Activated CD8-positive, alpha-beta memory T cell treated with anti-CD3 and anti-CD28 coated beads for 4 hours (primary cell): ENCODE measurements around the gene HEPHL1.

Source experiments
- DNase-seq, 2 donors: peaks; one replicate each; pipeline ENCODE4 v3.0.0-alpha.2; 2020; ENCODE audit warnings: low read depth in 2 of 2

The HEPHL1 gene

DNA sequence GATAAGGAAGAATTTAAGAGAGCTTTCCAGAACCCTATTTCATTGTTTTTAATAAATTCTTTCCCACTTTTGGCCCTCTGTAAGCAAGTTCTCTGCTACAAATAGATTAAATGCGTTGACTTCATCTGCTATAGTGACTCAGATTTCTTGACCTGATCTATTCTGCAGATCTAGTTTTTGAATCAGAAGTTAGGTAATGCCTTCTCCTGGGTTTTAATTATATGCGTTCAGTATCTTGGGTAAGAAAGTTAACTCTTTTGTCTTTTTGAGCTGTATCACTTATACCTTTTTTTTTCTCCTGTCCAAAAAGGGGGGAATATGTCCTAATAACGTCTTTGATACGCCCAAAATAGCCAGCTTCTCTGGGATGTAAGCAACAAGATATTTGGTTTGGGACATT lies 2.4 kb upstream of the HEPHL1 start:
- no peak for DNase-seq

- no peak for DNase-seq
Observed at GRCh38 chr11:94023856-94024255, 2.7 kb downstream of the HEPHL1 start.

- DNase-seq = no peak
Observed at GRCh38 chr11:94024547-94024946, 3.4 kb downstream of the HEPHL1 start.

DNA sequence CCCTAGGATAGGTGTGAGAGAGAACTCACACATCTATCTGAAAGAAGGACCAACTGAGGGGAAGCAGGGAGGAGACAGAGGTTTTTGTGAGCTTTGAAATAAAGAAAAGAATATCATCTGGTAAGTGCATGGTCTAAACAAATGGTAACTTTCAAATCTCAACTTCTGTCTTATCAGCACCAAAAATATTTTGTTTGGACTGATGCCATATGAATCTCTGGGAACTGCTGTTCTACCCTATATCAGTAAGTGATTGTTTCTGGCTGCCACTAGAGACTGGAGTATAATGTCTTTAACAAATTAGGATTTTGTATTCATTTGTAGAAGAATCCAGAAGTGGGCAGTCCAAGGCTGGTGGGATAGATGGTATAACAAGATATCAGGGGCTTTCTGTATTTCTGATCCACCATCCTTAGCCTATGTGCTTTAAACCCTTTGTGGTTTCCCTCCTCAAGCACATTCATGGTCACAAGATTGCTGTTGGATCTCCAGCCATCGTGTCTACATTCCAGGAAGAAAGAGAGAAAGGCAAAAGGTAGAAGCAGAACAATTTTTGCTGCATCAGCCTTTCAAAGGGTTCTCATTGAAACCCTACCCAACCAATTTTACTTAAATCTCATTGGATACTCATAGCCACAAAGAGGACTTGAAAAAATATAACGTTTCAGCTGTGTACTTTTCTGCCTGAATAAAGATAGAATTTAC lies 4.7 kb downstream of the HEPHL1 start:
- no peak for DNase-seq

GRCh38 chr11:94027210-94027609 lies 6.1 kb downstream of the HEPHL1 start:
- DNase-seq = no peak

DNA sequence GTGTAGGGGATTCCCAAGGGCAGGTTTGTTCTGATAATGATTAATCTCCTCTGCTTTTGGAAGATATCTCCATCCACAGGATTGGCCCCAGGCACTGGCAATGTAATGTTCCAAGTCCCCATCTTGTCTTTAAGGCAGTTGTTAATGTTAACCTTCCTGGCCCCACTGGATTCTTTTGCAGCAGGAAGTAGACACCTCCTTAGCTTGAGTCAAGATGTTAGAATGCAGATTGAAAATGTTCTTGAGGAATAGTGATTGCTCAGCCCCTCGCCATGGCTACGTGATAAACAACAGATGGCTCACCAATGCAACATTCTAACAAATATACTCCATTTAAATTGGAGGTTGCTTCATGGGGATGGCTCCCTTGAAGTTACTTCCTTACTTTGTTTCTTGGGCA lies 7.3 kb downstream of the HEPHL1 start:
- no peak for DNase-seq

GRCh38 chr11:94030059-94030458 lies 8.9 kb downstream of the HEPHL1 start:
- DNase-seq = no peak

- DNase-seq = no peak
Observed at GRCh38 chr11:94031625-94032024, 10.5 kb downstream of the HEPHL1 start.

- no peak for DNase-seq
Observed at GRCh38 chr11:94032066-94032465, 10.9 kb downstream of the HEPHL1 start.

- no peak for DNase-seq
Observed at GRCh38 chr11:94032725-94033124, 11.6 kb downstream of the HEPHL1 start.

DNA sequence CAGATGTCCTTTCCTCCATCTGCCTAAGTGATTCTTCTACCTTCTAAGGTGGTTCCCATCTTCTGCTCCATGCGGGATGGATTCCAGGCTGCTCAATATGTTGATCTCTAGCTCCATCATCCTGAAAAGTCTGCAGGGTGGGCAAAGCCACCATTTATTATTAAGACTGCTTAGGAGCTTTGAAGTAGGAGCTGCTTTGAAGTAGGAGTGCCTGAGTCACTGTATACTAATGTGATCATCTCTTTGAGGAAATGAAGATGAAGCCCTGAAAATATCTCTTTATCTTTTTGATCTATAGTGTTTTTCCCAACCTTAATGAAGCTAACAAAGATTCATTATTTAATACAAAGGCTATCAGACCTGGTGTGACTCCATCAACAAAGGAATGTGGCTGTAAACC lies 13.1 kb downstream of the HEPHL1 start:
- DNase-seq = no peak

DNA sequence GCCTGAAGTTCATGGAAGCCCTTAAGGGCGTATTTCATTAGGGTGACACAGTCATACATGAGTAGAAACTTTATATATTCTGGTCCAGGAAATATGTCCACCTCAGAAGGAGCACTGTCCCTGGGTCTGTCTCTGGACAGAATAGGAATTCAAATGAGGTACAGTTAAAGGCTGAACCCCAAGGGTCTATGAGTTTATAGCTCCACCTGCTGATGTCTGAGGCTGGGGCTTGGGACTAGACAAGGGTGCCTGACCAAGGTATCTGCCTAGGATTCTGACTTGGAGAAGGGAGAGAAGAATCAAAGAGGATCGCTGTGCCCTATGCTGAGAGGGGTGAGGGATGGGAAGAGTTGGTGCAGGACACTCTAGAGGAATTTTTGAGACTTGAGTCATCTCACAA lies 14.9 kb downstream of the HEPHL1 start:
- DNase-seq = no peak

GRCh38 chr11:94043241-94043640 lies 22.1 kb downstream of the HEPHL1 start:
- DNase-seq = no peak

- no peak for DNase-seq
Observed at GRCh38 chr11:94046796-94047195, 25.6 kb downstream of the HEPHL1 start.

GRCh38 chr11:94048032-94048709 lies 27.0 kb downstream of the HEPHL1 start:
- DNase-seq = no peak

GRCh38 chr11:94049351-94049750 lies 28.2 kb downstream of the HEPHL1 start:
- no peak for DNase-seq

GRCh38 chr11:94058630-94059029 lies 37.5 kb downstream of the HEPHL1 start:
- DNase-seq = no peak

GRCh38 chr11:94059065-94059464 lies 37.9 kb downstream of the HEPHL1 start:
- no peak for DNase-seq

- DNase-seq = no peak
Observed at GRCh38 chr11:94060401-94060800, 39.2 kb downstream of the HEPHL1 start.

DNA sequence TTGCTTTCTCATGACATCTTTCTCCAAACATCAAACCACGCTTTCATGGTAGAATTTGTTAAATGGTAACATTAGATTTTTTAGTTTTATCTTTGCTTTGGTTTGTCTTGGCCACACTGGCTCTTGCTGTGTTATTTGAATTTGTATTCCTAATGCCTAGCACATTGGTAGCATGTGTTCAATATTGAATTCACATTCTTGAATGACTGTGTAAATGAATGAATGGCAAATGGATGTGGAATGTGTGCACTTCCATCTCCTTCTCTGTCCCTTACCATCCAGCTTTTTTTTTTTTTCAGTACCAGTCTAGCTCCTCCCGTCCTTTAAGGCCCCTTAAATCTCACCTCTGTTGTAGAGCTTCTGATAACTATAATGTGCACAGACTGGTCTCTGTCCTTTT lies 41.2 kb downstream of the HEPHL1 start:
- DNase-seq = no peak

- no peak for DNase-seq
Observed at GRCh38 chr11:94066901-94067429, 45.8 kb downstream of the HEPHL1 start.

DNA sequence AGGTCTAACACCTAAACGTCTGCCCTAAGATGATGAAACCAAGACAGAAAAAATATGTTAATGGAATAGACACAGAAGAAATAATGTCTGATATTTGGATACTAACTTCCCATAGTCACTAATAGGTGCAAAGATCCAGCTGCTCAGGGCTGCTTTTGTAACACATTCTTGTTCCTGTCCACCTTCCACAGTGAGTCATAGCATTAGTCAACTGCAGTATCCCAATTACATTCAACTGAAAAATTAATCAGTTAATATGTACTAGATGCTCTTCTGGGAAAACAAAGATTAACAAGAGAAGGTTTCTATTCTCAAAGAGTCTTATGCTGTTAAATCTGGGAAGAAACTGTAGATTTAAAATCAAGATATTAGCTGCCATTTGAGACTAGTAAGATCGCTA lies 47.6 kb downstream of the HEPHL1 start:
- no peak for DNase-seq

- no peak for DNase-seq
Observed at GRCh38 chr11:94077552-94078293, 56.6 kb downstream of the HEPHL1 start.
